Skin epidermis (tissue), 12 donors: ENCODE results near the gene ARHGDIB.

Experiments used
- H3K27ac ChIP-seq, 21 experiments: fragments of 200-600 bp; sonication (generic) in 11 of 21; one replicate each; pipeline ENCODE4 v1.5.0; 2020; ENCODE audit warnings: mild to moderate bottlenecking in 3 of 21, inconsistent platforms in 2 of 21, moderate library complexity in 2 of 21
- H3K4me3 ChIP-seq, 7 experiments: fragments of 200-600 bp; sonication (generic) in 2 of 7; one replicate each; pipeline ENCODE4 v1.5.0; 2020; ENCODE audit warnings: inconsistent platforms in 2 of 7, mild to moderate bottlenecking in 2 of 7, moderate library complexity in 1 of 7

The ARHGDIB gene

GRCh38 chr12:14958361-14959125 lies 2.9 kb downstream of the ARHGDIB start:
- H3K4me3 ChIP-seq: peak overlapping the region; percentile 4 to 51 (median 36)
- peak overlapping the region in 19 of 21 experiments; percentile 58 to 95 (median 87) for H3K27ac ChIP-seq

- Histone ChIP-seq H3K27ac (peak overlapping the region in 19 of 21 experiments; percentile 2 to 95 (median 86)), H3K4me3 (peak overlapping the region in 4 of 7 experiments; percentile 36 to 51 (median 45))
These were observed 3.7 kb downstream of the ARHGDIB start for GRCh38 chr12:14957551-14958168.

- Histone ChIP-seq H3K4me3 (no peak overlapping the region), H3K27ac (peak overlapping the region in 15 of 21 experiments; percentile 4 to 95 (median 85))
These were observed 4.5 kb downstream of the ARHGDIB start for GRCh38 chr12:14956905-14957304.

GRCh38 chr12:14956024-14956891 lies 5.1 kb downstream of the ARHGDIB start:
- Histone ChIP-seq H3K4me3 (peak overlapping the region in 1 of 7 experiments; percentile 3), H3K27ac (peak overlapping the region in 11 of 21 experiments; percentile 4 to 93 (median 59))

GRCh38 chr12:14954269-14954668 lies 7.1 kb downstream of the ARHGDIB start:
- no peak overlapping the region for H3K4me3 ChIP-seq
- H3K27ac ChIP-seq: peak overlapping the region in 15 of 21 experiments; percentile 2 to 93 (median 62)

- H3K4me3 ChIP-seq: no peak overlapping the region
- peak overlapping the region in 17 of 21 experiments; percentile 2 to 93 (median 62) for H3K27ac ChIP-seq
These were observed 7.6 kb downstream of the ARHGDIB start for GRCh38 chr12:14953752-14954151.

GRCh38 chr12:14952299-14952921 lies 9.0 kb downstream of the ARHGDIB start:
- Histone ChIP-seq H3K27ac (peak overlapping the region in 19 of 21 experiments; percentile 41 to 93 (median 74)), H3K4me3 (peak overlapping the region in 2 of 7 experiments; percentile 5 to 10)

GRCh38 chr12:14951851-14952250 lies 9.6 kb downstream of the ARHGDIB start:
- H3K27ac ChIP-seq: peak overlapping the region in 19 of 21 experiments; percentile 19 to 93 (median 70)
- H3K4me3 ChIP-seq: peak overlapping the region in 1 of 7 experiments; percentile 10

GRCh38 chr12:14950982-14951746 lies 10.2 kb downstream of the ARHGDIB start:
- Histone ChIP-seq H3K27ac (peak overlapping the region in 17 of 21 experiments; percentile 52 to 93 (median 77)), H3K4me3 (no peak overlapping the region)

GRCh38 chr12:14950421-14950820 lies 11.0 kb downstream of the ARHGDIB start:
- Histone ChIP-seq H3K4me3 (no peak overlapping the region), H3K27ac (peak overlapping the region in 14 of 21 experiments; percentile 2 to 93 (median 72))

GRCh38 chr12:14949631-14950030 lies 11.8 kb downstream of the ARHGDIB start:
- Histone ChIP-seq H3K4me3 (no peak overlapping the region), H3K27ac (peak overlapping the region in 16 of 21 experiments; percentile 37 to 93 (median 77))

GRCh38 chr12:14948672-14949071 lies 12.7 kb downstream of the ARHGDIB start:
- Histone ChIP-seq H3K27ac (peak overlapping the region in 20 of 21 experiments; percentile 37 to 93 (median 74)), H3K4me3 (no peak overlapping the region)

- Histone ChIP-seq H3K4me3 (no peak overlapping the region), H3K27ac (peak overlapping the region in 3 of 21 experiments; percentile 85 to 93 (median 88))
These were observed 14.5 kb downstream of the ARHGDIB start for GRCh38 chr12:14946861-14947260.

GRCh38 chr12:14946162-14946561 lies 15.2 kb downstream of the ARHGDIB start:
- Histone ChIP-seq H3K4me3 (no peak overlapping the region), H3K27ac (peak overlapping the region in 2 of 21 experiments; percentile 26 to 43)

GRCh38 chr12:14942196-14942931 lies 19.0 kb downstream of the ARHGDIB start:
- no peak overlapping the region for H3K4me3 ChIP-seq
- no peak overlapping the region for H3K27ac ChIP-seq

GRCh38 chr12:14941369-14941768 lies 20.0 kb downstream of the ARHGDIB start:
- Histone ChIP-seq H3K4me3 (no peak overlapping the region), H3K27ac (no peak overlapping the region)

GRCh38 chr12:14938301-14938700 lies 23.1 kb downstream of the ARHGDIB start, which contains the start of gene ERP27:
Gene ERP27, minus strand, starts transcription at chr12:14938537. Its CDS starts 29 bp downstream, at chr12:14938508.
- Histone ChIP-seq H3K27ac (peak within 1 kb of the TSS in 2 of 21 experiments; percentile 12 to 17), H3K4me3 (no peak within 1 kb of the TSS)

- H3K27ac ChIP-seq: peak overlapping the region in 2 of 21 experiments; percentile 12 to 17
- no peak overlapping the region for H3K4me3 ChIP-seq
These were observed 23.7 kb downstream of the ARHGDIB start for GRCh38 chr12:14937689-14938088.
